Epidermal melanocyte (primary cell): ENCODE data around the gene CNOT10.
A peak's percentile ranks its signal among the peaks of the same experiment; 100 is the strongest.
"Not testable (repeated sequence)": the region's sequence is repeated elsewhere in the genome, so short reads cannot be mapped to it uniquely, and the experiment has no call there.

Source experiments
- DNase-seq: peaks from one replicate; pipeline ENCODE4 v3.0.0; 2011; ENCODE audit warnings: low spot score; ENCODE audit not compliant: insufficient read length

The CNOT10 gene

DNA sequence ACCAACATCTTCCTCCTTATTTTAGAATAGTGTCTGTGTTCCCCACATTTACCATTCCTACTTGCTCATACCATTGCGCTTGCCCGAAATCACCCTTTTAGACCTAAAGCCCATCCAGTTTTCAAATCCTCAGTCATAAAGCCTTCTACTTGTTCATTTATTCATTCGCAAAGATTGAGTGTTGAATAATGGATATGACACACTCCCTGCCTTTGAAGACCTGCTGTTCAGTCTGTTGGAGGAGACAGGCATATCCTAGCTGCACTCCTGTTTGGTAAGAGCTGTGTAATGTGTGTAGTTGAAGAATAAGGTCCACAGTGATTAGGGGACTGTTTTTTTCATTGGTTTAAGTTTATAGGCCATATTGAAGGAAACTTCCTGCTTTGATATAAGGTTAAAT, 1.7 kb downstream of the CNOT10 start:
- DNase-seq = no peak

DNA sequence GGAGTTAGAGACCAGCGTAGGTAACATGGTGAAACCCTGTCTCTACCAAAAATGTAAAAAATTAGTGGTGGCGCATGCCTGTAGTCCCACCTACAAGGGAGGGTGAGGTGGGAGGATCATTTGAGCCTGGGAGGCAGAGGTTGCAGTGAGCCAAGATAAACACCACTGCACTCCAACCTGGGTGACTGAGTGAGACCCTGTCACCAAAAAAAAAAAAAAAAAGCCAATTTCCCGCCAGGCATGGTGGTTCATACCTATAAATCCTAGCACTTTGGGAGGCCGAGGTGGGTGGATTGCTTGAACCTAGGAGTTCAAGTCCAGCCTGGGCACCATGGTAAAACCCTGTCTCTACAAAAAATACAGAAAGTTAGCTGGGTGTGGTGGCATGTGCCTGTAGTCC, 6.9 kb downstream of the CNOT10 start:
- DNase-seq = no peak

DNA sequence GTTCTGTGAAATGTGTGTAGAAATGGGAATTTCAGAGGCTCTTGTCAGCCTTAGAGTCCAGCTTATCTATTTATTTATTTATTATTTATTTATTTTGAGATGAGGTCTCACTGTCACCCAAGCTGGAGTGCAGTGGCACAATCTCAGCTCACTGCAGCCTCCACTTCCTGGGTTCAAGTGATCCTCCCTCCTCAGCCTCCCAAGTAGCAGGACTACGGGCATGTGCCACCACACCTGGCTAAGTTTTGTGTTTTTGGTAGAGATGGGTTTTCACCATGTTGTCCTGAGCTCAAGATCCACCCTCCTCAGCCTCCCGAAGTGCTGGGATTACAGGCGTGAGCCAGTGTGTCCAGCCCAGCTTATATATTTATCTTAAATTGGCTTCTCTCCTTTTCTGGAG, 11.5 kb downstream of the CNOT10 start:
- no peak for DNase-seq

DNA sequence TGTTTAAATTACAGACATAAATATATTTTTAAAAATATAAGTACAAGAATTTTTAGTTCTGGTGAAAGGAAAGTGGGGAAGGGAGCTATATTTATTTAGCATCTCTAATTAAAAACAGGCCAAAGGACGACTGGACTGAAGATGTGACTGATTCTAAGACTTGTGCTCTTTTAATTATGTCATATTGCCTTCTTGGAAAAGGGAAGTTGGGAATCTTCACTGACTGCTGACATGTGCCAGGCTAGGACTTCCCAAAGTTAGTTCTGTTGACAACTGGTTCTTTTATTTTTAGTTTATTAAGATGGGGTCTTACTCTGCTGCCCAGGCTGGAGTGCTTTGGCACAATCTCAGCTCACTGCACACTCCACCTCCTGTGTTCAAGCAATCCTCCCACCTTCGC, 13.5 kb downstream of the CNOT10 start:
- no peak for DNase-seq

DNA sequence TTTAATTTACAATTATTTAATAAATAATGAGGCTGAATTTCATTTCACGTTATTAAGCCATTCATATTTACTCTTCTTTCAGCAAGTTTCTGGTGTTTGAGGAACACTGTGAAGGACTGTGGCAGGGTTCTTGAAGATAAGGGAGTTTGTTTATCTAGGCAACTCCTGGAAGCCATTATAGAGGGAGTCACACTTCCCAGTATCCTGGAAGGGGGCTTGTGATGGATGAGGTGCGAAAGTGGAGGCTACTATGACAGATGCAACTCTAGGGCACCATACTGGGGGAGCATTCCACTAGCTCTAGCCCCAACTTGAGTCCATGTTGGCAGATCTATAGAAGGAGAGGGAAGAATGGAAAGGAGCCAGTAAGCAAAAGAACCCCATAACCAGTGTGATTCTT, 14.4 kb downstream of the CNOT10 start:
- no peak for DNase-seq

DNA sequence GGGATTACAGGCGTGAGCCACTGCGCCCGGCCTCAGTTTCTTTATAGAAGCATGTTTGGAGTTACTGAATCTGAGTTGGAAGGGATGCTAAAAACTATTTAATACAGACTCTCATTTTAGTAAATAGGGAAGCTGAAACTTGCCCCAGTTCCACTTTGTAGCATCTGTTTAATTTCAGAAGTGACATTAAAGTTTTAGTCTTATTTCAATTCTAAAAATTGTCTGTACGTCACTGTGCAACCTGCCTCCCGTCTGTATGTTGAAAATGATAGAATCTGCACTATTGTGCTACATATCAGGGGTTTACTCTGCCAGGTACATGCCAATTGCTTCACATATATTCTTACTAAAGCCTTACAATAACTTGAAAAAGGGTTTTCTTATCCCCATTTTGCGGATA, 15.3 kb downstream of the CNOT10 start:
- no peak for DNase-seq

DNA sequence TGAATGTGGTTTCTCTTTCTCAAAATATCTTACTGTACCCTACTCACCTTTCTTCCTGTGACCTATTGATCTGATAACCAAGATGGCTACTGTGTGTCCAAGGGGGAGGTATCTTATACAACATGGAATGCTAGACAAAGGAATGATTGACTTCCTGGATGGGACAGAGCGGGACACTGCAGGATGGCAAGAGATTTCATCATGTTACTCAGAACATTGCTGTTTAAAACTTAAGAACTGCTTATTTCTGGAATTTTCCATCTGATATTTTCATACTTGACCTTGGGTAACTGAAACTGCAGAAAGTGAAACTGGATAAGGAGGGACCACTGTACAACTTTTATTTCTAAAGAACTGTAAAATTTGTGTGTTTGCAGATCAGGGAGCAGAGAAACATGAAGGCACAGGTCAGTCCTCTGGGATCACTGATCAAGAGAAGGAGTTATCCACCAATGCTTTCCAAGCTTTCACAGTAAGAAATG, 18.5 kb downstream of the CNOT10 start:
- no peak for DNase-seq

DNA sequence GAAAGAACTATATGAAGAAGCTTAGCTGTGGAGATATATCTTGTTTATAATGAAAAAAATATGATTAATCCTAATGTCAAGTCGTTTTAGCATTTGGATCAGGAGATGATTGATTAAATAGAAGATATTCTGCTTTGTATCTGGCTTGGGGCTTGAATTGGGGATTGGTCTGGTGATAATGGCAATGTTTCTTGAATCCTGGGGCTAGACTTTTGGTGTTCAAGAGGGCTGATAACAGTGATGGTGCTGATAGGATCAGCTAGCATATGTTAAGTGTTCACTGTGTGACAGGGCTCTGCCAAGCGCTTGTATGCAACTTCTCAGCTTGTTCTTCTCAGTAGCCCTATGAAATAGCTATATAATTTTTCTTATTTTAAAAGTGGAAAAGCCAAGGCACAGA, 20.2 kb downstream of the CNOT10 start:
- no peak for DNase-seq

DNA sequence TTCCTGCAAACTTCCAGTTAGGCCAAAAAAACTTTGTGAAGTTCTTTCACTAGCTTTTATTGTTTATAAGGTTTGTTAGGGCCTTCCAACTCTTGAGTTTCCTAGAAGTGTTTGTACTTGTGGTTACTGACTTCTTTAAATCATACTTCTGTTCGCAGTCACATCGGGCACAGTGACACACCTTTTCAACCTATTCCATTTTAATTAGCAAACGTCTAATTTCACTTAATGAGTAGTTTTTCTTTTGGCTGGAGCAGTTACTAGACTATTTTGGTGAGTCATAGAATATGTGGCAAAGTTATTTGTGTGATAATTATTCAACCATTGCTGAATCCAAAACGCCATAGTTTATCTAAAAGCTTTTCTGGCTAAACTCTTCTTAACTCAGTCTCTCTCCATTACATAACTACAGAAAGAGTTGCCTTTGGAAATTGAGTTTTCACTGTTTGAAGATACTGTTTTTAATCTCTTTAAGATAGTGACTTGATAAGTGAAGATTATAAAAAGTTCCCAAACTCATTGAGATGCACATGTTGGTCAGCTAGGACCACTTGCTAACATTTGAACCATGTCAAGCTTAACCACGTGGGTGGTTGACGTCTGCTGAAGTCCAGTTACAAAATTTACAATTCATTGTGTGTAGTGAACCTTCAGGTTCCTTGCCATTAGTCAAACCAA, 21.5 kb downstream of the CNOT10 start:
- DNase-seq = no peak

DNA sequence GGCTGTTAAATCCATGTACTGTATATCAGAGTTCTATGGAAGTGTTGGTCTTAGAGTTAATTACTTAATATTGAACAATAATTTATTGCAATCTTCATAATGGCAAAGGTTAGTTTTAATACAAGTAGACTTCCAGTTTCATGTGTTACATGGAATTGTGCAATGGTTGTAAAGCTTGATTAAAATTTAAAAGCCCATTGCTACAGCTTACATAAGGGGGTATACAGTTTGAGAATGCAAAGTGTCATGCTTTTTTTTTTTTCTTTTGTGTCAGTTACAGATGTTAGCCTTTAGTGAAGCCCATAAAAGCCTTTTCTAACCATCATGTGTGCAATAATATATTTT, 22.0 kb downstream of the CNOT10 start:
- DNase-seq = no peak

DNA sequence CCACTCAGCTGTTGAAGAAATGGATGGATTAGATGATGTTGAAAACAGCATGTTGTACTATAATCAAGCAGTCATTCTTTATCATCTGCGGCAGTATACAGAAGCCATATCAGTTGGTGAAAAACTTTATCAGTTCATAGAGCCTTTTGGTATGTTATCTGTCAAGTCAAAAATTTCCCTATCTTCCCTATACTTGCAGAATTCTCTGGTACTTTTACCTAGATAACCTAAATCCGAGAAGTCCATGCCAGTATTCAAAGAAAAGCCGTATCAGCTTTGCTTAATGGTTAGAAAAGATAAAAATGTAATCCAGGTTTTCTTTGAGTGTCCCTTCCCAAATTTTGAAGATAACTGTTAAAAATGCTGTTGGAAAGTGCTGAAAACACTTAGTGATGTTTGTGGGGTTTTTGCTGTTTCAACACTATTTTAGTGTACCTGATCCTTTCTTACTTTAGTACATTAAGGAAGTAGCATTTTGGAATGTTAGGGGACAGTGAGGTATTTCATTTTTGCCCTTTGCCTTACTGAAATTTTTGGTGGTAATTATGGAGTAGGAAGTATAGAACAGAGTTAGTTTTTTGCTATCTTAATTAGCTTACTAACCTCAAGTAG, 23.8 kb downstream of the CNOT10 start:
- DNase-seq = no peak

DNA sequence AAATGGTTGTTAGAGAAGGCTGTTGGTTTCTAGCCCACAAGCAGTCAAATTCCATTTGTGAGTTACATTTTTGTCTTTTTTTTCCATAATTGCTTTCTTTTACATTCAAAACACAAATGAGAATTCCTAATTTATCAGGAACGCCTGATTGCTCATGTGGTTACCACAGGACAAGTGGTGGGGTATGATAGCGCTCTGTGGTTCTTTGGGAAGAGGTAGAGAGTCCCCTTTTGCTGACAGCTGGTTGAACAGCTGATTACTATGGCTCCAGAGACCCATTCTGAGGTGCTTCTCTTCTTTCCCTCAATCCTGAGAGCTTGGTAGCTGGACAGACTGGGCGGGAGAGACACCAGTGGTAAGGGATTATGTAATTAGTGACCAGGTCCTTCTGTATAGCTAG, 24.4 kb downstream of the CNOT10 start:
- DNase-seq = no peak

DNA sequence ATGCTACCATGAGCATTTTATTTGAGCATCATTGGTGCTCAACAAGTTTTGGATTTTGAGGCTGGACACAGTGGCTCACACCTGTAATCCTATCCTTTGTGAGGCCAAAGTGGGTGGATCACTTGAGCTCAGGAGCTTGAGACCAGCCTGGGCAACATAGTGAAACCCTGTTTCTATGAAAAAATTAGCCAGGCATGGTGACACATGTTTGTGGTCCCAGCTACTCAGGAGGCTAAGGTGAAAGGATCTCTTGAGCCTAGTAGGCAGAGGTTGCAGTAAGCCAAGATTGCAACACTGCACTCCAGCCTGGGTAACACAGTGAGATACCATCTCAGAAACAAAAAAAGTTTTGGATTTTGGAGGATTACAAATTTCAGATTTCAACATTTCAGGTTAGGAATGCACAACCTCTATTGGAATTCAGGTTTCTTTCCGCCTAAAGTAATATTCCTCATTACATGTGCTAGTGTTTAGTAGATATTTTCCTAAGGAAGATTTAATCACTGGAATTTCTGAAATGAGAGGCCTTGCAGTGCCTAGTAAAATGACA, 27.6 kb downstream of the CNOT10 start:
- no peak for DNase-seq

DNA sequence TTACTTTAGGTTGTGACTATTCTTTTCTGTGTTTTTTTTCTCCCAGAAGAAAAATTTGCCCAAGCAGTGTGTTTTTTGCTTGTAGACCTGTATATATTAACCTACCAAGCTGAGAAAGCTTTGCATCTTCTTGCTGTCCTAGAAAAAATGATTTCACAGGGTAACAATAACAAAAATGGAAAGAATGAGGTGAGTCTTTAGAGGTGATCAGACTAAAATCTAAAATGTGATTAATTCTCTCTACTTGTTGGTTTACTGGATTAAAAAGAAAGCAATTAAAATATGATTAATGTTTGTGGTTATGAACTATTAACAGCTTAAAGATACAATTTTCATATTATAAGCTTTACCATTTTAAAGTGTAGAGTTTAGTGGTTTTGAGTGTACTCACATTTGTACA, 28.2 kb downstream of the CNOT10 start:
- no peak for DNase-seq

DNA sequence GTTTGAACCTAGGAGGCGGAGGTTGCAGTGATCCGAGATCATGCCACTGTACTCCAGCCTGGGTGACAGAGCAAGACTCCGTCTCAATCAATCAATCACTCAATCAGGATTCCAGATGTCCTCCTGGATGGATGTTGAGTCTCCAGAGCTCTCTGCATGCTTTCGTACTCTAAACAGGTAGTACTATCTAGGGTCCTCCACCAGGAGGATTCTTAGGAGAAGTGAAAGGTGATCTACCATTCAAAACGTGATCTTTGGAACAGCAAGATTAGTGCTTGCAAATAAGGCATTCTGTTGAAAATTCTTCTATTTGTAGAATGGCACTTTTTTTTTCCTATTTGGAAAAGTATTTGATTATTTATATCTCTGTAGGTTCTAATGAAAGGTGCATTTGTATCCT, 34.3 kb downstream of the CNOT10 start:
- no peak for DNase-seq

DNA sequence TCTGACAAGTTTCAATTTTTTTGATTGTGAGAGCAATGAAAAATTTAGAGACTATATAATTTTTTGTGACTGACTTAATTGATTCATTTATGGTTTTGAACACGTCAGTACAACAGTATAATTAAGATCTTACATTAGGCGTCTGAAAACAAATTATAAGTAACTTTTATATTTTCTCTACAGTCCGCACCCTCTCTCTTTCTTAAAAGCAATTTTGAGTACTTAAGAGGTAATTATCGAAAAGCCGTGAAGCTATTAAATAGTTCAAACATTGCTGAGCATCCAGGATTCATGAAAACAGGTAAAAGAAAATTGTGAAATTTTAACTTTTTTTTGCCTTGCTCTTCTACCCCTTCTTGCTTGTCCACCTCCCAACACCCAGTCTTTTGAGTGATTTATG, 34.9 kb downstream of the CNOT10 start:
- DNase-seq = no peak

DNA sequence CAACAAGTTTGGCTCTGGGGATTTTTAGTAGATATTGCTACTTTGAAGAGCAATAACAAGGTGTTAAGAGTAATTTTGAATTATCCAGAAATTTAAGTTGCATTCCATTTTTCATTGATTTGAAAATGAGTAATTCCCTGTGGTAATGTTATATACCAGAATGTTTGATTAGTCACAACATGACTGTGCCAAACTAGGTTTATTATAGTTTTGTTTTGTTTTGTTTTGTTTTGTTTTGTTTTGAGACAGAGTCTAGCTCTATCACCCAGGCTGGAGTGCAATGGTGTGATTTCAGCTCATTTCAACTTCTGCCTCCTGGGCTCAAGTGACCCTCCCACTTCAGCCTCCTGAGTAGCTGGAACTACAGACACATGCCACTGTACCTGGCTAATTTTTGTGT, 40.7 kb downstream of the CNOT10 start:
- DNase-seq = no peak

DNA sequence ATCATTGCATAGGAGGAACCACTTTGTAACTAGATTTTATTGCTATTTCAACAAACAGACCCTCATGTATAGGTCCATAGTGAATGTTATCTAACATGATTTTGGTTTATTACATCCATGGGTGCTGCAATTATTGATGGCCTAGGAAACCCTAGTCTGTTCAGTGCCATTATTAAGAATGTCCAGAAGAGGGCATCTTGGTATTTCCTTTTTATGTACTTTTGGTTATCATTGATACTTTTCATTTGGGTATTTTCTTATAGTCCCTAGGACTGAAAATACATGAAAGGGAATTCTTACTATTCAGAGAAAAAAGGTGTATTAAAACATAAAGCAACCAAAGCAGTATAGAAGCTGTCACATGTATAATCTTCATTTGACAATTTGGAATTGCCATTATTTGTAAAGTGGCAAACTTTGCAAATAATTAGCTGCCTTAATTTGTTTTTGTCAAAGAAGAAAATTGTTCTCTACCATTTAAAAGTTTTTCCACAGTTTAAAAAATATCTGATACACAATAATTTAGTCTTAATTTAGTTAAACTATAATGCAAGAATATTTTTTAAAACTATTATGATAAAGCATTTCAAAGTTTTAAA, 48.7 kb downstream of the CNOT10 start:
- DNase-seq = no peak

DNA sequence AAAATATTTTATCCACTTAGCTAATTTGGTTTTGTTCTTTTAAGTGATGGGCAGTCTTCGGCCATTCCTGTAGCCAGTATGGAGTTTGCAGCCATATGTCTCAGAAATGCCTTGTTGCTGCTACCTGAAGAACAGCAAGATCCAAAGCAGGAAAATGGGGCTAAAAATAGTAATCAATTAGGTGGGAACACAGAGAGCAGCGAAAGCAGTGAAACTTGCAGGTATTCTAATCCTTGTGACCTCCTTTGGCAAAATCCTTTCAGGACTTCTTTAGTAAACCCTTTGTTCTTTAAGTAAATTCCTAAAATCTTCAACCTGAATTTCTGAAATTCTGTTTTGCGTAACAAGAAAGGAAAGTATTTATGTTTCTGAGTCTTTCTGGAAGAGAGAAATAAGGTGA, 49.8 kb downstream of the CNOT10 start:
- DNase-seq = no peak

DNA sequence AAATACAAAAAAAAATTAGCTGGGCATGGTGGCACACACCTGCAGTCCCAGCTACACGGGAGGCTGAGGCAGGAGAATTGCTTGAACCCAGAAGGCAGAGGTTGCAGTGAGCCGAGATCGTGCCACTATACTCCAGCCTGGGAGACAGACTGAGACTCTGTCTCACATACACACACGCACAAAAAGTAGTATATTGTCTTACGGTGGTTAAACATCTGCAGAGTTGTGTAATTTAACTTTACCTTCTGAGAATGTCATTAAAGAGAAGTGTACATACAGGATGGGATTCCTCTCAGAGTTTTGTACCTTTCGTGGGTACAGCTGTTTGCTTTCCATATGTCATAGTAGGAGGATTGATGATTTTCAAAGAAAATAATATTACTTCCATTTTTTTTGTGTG, 58.5 kb downstream of the CNOT10 start:
- not testable (repeated sequence) for DNase-seq

DNA sequence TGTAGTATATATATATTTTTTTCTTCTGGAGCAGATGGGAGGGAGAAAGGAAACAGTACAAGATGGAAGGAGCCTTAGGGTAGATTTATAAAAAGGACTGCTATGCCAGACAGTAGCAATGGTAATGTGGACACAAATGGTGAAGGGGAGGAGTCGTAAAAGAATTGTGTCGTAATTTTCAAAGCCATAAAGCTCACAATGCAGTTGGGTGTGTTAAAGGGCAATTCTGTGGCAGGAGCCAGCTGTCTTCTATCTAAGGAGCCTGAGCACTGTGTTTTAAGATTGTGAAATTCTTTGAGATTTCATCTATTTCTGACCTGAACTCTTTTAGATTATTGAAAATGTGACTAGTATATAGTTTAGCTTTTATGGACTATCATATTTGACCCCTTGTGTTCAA, 58.9 kb downstream of the CNOT10 start:
- peak; percentile 25 for DNase-seq

DNA sequence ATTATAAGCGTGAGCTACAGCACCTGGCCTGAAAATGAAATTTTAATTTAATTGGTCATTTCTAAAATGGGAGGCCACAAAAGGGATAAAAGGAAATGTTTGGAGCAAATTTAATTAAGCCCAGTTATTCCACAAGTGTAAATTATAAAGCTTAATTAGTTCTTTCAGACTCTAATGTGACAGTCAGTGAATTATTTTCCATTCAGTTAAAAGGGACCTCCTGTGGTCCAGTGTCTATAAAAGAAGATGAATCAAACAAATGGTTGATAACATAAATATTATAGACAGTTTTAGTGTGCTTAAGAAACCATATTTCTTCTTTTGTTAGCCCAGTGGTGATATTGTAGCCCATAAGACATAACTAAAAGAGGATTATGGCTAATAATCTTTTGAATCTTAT, 66.4 kb downstream of the CNOT10 start:
- DNase-seq = no peak

DNA sequence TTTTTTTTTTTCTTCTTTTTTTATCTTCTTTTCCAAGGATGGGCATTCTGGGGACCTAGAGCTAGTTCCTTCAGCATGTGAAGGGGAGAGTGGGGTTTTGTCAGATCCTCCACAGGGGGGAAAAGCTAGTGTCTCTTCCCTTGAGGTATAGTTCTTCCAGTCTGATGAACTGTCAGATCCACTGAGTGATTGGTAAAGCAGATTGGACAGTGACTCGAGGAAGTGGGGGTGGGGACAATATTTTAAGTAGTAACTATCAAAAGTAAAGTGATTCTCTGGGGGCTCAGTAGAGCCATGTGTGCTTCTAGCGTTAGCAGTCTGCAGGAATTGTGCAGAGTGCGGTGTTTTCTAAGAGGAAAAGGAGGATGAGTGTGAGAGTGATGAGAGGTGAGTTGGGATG, 70.8 kb downstream of the CNOT10 start:
- no peak for DNase-seq
